Left ventricle myocardium inferior (tissue), 1 donor: ENCODE measurements around the gene UXT. TPM values are rescaled to one million over a fixed set of nuclear protein-coding genes. Genes with fewer than 3 reads are reported as not detected.

ENCODE experiments used
- DNase-seq: peaks from one replicate; pipeline ENCODE4 v3.0.0-alpha.2; 2020
- H3K27ac ChIP-seq: fragments of 200-600 bp; replicated peaks from 2 replicates; pipeline ENCODE4 v1.8.0; 2021
- H3K27me3 ChIP-seq: fragments of 200-600 bp; 2 replicates; pipeline ENCODE4 v1.8.0; 2021; ENCODE audit warnings: low read depth
- H3K36me3 ChIP-seq: fragments of 200-600 bp; 2 replicates; pipeline ENCODE4 v1.8.0; 2021
- H3K4me1 ChIP-seq: fragments of 200-600 bp; 2 replicates; pipeline ENCODE4 v1.8.0; 2021
- H3K4me3 ChIP-seq: fragments of 200-600 bp; 2 replicates; pipeline ENCODE4 v1.8.0; 2021; ENCODE audit warnings: mild to moderate bottlenecking, moderate library complexity
- H3K9me3 ChIP-seq: fragments of 200-600 bp; replicated peaks from 2 replicates; pipeline ENCODE4 v1.8.0; 2021
- intact Hi-C: fragments of 100-400 bp; cut with micrococcal nuclease; formaldehyde crosslinking; loops from one replicate; pipeline ENCODE4 v1.11.0; 2022
- total RNA-seq: library from RNA; stranded (reverse); fragmentation: NEBNext Ultra II Directional; extraction: Animal tissue kit (Norgen Biotek cat#: 25700); gene quantifications from one replicate; pipeline ENCODE4 v1.2.1, GENCODE V29; 2021
- TF ChIP-seq, protein P1 (sequence below): fragments of 200-600 bp; IDR thresholded peaks from 2 replicates; pipeline ENCODE4 v1.8.0; 2021; ENCODE audit warnings: antibody characterized with exemption, mild to moderate bottlenecking, borderline replicate concordance
- donor health status: DM: no; HTN: yes; CAD: no; lungs with severe emphysema.

UXT gene
- total RNA-seq, 1 donor from 2014 or later: 93.5 TPM

DNA sequence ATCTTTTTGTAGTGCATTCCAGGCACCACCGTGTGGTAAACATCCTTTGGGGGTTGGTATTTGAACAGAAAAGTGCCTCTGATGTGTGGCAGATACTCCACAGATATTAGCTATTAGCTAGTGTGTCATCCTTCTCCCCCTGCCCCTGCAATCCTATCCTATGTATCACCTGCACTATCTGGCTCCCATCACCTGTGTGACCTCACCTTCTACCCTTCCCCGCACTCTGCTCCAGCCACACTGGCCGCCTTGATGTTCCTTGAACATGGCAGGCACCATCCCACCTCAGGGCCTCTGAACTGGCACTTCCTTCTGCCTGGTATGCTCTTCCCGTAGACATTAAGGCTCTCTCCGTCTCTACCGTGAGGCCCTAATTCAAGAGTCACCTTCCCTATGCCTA lies 12.3 kb downstream of the UXT start:
- TF ChIP-seq, protein P1, sequence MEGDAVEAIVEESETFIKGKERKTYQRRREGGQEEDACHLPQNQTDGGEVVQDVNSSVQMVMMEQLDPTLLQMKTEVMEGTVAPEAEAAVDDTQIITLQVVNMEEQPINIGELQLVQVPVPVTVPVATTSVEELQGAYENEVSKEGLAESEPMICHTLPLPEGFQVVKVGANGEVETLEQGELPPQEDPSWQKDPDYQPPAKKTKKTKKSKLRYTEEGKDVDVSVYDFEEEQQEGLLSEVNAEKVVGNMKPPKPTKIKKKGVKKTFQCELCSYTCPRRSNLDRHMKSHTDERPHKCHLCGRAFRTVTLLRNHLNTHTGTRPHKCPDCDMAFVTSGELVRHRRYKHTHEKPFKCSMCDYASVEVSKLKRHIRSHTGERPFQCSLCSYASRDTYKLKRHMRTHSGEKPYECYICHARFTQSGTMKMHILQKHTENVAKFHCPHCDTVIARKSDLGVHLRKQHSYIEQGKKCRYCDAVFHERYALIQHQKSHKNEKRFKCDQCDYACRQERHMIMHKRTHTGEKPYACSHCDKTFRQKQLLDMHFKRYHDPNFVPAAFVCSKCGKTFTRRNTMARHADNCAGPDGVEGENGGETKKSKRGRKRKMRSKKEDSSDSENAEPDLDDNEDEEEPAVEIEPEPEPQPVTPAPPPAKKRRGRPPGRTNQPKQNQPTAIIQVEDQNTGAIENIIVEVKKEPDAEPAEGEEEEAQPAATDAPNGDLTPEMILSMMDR: no peak
- peaks cover 27% of the 10 kb centered on the region for H3K4me1 ChIP-seq
- H3K27me3 ChIP-seq: no peaks in the 10 kb centered on the region
- no peak overlapping the region for H3K27ac ChIP-seq
- H3K36me3 ChIP-seq: no peaks in the 10 kb centered on the region
- no peak for DNase-seq
- no peak overlapping the region for H3K4me3 ChIP-seq
- no peaks in the 10 kb centered on the region for H3K9me3 ChIP-seq
- intact Hi-C loops: no loop called here

DNA sequence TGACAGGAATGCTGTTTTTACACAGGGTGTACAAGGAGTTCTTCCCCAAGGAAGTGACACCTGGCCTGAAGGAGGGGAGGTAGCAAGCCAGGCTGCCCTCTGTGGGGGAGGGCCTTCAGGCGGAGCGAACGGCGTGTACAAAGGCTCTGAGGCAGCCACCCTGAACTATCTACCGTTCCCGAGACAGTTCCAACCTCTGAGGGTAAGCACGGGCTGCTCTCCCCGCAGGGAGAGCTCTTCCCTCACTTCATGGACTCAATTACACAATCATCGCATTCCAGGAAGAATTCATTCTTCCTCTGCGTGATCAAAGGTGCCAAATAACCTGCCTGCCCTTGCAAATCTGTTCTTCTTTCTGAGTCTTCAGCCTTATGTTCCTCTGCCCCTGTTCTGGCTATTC lies 13.4 kb downstream of the UXT start:
- Histone ChIP-seq H3K9me3 (no peaks in the 10 kb centered on the region), H3K4me1 (peaks cover 27% of the 10 kb centered on the region), H3K4me3 (no peak overlapping the region), H3K36me3 (peaks cover 9% of the 10 kb centered on the region), H3K27me3 (no peaks in the 10 kb centered on the region), H3K27ac (no peak overlapping the region)
- no peak for DNase-seq
- TF ChIP-seq, protein P1: no peak
- intact Hi-C loops: no loop called here

DNA sequence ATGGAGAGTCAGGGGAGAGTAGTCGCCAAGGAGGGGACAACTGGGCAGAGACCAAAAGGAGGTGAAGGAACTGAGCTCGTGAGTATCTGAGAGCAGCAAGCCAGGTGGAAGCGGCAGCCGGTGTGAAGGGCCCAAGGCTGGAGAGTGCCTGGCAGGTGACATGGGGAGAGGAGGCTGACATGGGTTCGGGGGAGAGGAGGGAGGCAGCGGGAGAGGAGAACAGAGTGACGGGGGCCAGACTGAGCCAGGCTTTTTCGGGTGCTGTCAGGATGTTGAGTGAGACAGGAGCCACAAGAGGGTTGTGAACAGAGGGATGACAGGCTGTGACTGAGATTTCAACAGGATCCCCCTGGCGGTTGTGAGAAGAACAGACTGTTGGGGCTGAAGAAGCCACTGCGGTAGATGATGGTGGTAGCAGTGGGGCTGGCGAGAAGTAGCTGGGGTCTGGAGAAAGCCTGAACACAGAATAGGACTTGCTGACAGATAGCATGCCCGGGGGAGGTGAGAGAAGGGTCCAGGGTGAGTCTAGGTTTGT lies 14.4 kb downstream of the UXT start:
- no peaks in the 10 kb centered on the region for H3K27me3 ChIP-seq
- no peak for DNase-seq
- H3K36me3 ChIP-seq: peaks cover 18% of the 10 kb centered on the region
- intact Hi-C loops: no loop called here
- H3K4me1 ChIP-seq: peaks cover 27% of the 10 kb centered on the region
- H3K4me3 ChIP-seq: no peak overlapping the region
- no peak overlapping the region for H3K27ac ChIP-seq
- no peaks in the 10 kb centered on the region for H3K9me3 ChIP-seq
- TF ChIP-seq, protein P1: peak; percentile 55

DNA sequence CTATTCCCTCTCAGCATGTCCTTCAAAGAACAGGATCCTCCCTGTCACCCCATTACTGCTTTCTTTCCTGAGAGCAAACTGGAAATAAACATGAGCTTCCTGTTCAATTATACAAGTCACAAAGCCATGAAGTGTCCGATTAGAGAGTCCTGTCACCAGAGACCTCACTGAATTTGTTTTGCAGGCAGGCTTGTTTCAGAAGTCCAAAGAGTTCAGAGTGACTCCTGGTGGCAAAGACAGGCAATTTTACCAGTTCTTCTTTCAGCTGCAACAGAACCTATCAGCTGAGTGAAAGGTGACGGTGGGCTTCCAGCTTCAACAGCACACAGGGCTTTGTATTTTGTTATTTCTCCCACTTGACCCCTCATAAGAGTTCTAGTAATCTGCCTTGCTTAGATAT lies 15.1 kb downstream of the UXT start:
- H3K9me3 ChIP-seq: no peaks in the 10 kb centered on the region
- peak overlapping the region; percentile 56 for H3K27ac ChIP-seq
- H3K27me3 ChIP-seq: no peaks in the 10 kb centered on the region
- DNase-seq: no peak
- no peak overlapping the region for H3K4me3 ChIP-seq
- intact Hi-C loops: no loop called here
- peaks cover 23% of the 10 kb centered on the region for H3K36me3 ChIP-seq
- TF ChIP-seq, protein P1: peak; percentile 52
- peaks cover 21% of the 10 kb centered on the region for H3K4me1 ChIP-seq

DNA sequence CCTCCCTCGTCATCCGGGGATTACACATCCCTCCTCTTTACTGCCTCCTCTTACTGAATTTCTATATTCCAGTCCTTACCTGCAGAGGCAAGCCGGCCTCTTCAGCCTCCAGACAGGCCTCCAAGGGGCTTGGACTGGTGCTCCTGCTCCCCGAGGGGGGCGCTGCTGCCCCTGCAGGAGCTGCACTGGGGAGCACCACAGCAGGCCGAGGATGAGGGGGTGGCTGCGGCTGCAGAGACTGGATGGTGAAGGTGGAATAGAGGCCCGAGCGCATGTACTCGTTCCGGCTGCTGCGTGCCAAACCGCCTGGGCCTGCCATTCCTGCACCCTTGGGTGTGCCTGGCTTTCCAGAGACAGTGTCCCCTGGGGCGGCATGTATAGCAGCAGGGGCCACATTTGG lies 20.2 kb downstream of the UXT start:
- Histone ChIP-seq H3K36me3 (peaks cover 46% of the 10 kb centered on the region), H3K27ac (no peak overlapping the region), H3K9me3 (no peaks in the 10 kb centered on the region), H3K27me3 (no peaks in the 10 kb centered on the region), H3K4me3 (no peak overlapping the region), H3K4me1 (peaks cover 5% of the 10 kb centered on the region)
- no peak for DNase-seq
- TF ChIP-seq, protein P1: no peak
- intact Hi-C loops: no loop called here
